Body of pancreas (tissue), 4 donors: Measurements from ENCODE around the gene DCUN1D1.

Experiments used
- CTCF ChIP-seq, 7 experiments: fragments of 450-650 bp in 4 of 7; fragments of 200-600 bp in 3 of 7; sonication (generic) in 3 of 7; IDR thresholded peaks; one replicate each; pipeline ENCODE4 v1.5.1; 2016 to 2019; ENCODE audit warnings: antibody characterized with exemption in 7 of 7
- POLR2A ChIP-seq, 3 donors: fragments of 450-650 bp; IDR thresholded peaks; one replicate each; pipeline ENCODE4 v1.6.1; 2016; ENCODE audit warnings: antibody characterized with exemption in 3 of 3, mild to moderate bottlenecking in 2 of 3

GRCh38 chr3:182980204-182981037 lies at the start of gene DCUN1D1:
- TF ChIP-seq POLR2A (IDR thresholded peaks at IDR 0.05) (peak; percentile 48 to 61 (median 57)), CTCF (IDR thresholded peaks at IDR 0.05) (peak in 1 of 7 experiments; percentile 18)
